Measurements from ENCODE around the gene KCNG4. TPM values are rescaled to one million over a fixed set of nuclear protein-coding genes. Genes with fewer than 3 reads are reported as not detected.

KCNG4 gene
- polyA plus RNA-seq, 3 donors = not detected

GRCh38 chr16:84253173-84253572 lies 13.4 kb upstream of the KCNG4 start:
- Mint-ChIP-seq H3K36me3 (no peaks in the 10 kb centered on the region), H3K4me1 (no peaks in the 10 kb centered on the region), H3K9me3 (peaks cover 0 to 15% (median 2%) of the 10 kb centered on the region in 7 donors), H3K27ac (no peak overlapping the region), H3K4me3 (no peak overlapping the region), H3K27me3 (ENCODE audit: low read depth in 3 of 3) (peaks cover 13 to 21% (median 18%) of the 10 kb centered on the region in 3 donors)
- Histone ChIP-seq H3K4me2 (replicated peaks; ENCODE audit: extremely low read depth, low read length, poor library complexity, severe bottlenecking) (no peak overlapping the region), H3K9ac (ENCODE audit: insufficient read depth, low read length, poor library complexity, severe bottlenecking) (no peak overlapping the region), H2AFZ (ENCODE audit: insufficient read depth, low read depth, low read length, poor library complexity, severe bottlenecking) (no peak overlapping the region), H3K4me1 (ENCODE audit: control insufficient read depth in 1 of 2, insufficient read depth in 2 of 2, low read length in 2 of 2) (no peaks in the 10 kb centered on the region), H3K9me3 (replicated peaks in 1 of 2; ENCODE audit: control insufficient read depth in 1 of 2, insufficient read depth in 1 of 2, low read length in 2 of 2) (peaks cover 0 to 3% of the 10 kb centered on the region in 2 donors), H4K20me1 (ENCODE audit: insufficient read depth, low read length) (no peaks in the 10 kb centered on the region), H3K79me2 (ENCODE audit: insufficient read depth, low read length) (no peaks in the 10 kb centered on the region), H3K36me3 (replicated peaks in 1 of 2; ENCODE audit: control insufficient read depth in 1 of 2, insufficient read depth in 2 of 2, low read length in 2 of 2) (no peaks in the 10 kb centered on the region), H3K27ac (ENCODE audit: low read depth in 1 of 2, low read length in 2 of 2) (no peak overlapping the region), H3K27me3 (ENCODE audit: control insufficient read depth in 2 of 2, insufficient read depth in 2 of 2, low read length in 2 of 2) (peaks cover 0 to 5% of the 10 kb centered on the region in 2 donors), H3K4me3 (replicated peaks in 1 of 3; ENCODE audit: low read depth in 2 of 3, low read length in 3 of 3) (no peak overlapping the region)
- WGBS (ENCODE audit: insufficient coverage) = 77% methylated on average over 2 of the region's 4 CpGs
- DNase-seq = no peak
- intact Hi-C loops (cut with micrococcal nuclease) = no loop called here
- no peak for TF ChIP-seq CTCF (IDR thresholded peaks at IDR 0.05)

GRCh38 chr16:84252184-84252583 lies 12.4 kb upstream of the KCNG4 start:
- no peak for DNase-seq
- no peak overlapping the region for H3K27ac ChIP-seq (ENCODE audit: low read depth in 1 of 2, low read length in 2 of 2)
- no peak overlapping the region for H3K27ac Mint-ChIP-seq
- no peaks in the 10 kb centered on the region for H3K4me1 Mint-ChIP-seq
- no peak overlapping the region for H2AFZ ChIP-seq (ENCODE audit: insufficient read depth, low read depth, low read length, poor library complexity, severe bottlenecking)
- no peak overlapping the region for H3K4me2 ChIP-seq (replicated peaks; ENCODE audit: extremely low read depth, low read length, poor library complexity, severe bottlenecking)
- WGBS (ENCODE audit: insufficient coverage) = 62% methylated on average over 5 of the region's 7 CpGs
- peaks cover 0 to 5% of the 10 kb centered on the region in 2 donors for H3K27me3 ChIP-seq (ENCODE audit: control insufficient read depth in 2 of 2, insufficient read depth in 2 of 2, low read length in 2 of 2)
- no peaks in the 10 kb centered on the region for H3K4me1 ChIP-seq (ENCODE audit: control insufficient read depth in 1 of 2, insufficient read depth in 2 of 2, low read length in 2 of 2)
- no peaks in the 10 kb centered on the region for H3K36me3 ChIP-seq (replicated peaks in 1 of 2; ENCODE audit: control insufficient read depth in 1 of 2, insufficient read depth in 2 of 2, low read length in 2 of 2)
- no peak overlapping the region for H3K9ac ChIP-seq (ENCODE audit: insufficient read depth, low read length, poor library complexity, severe bottlenecking)
- intact Hi-C loops (cut with micrococcal nuclease) = no loop called here
- H3K9me3 ChIP-seq (replicated peaks in 1 of 2; ENCODE audit: control insufficient read depth in 1 of 2, insufficient read depth in 1 of 2, low read length in 2 of 2) = peaks cover 0 to 3% of the 10 kb centered on the region in 2 donors
- H3K36me3 Mint-ChIP-seq = no peaks in the 10 kb centered on the region
- H3K4me3 Mint-ChIP-seq = no peak overlapping the region
- peaks cover 0 to 7% (median 2%) of the 10 kb centered on the region in 7 donors for H3K9me3 Mint-ChIP-seq
- H3K27me3 Mint-ChIP-seq (ENCODE audit: low read depth in 3 of 3) = peaks cover 8 to 19% (median 18%) of the 10 kb centered on the region in 3 donors
- H4K20me1 ChIP-seq (ENCODE audit: insufficient read depth, low read length) = no peaks in the 10 kb centered on the region
- no peaks in the 10 kb centered on the region for H3K79me2 ChIP-seq (ENCODE audit: insufficient read depth, low read length)
- no peak for TF ChIP-seq CTCF (IDR thresholded peaks at IDR 0.05)
- H3K4me3 ChIP-seq (replicated peaks in 1 of 3; ENCODE audit: low read depth in 2 of 3, low read length in 3 of 3) = no peak overlapping the region
